GM21367 (cell line): ENCODE measurements around the gene ZNF597.
"Not testable (repeated sequence)": the region's sequence is repeated elsewhere in the genome, so short reads cannot be mapped to it uniquely, and the experiment has no call there.

ENCODE experiments used
- ATAC-seq: cut with Tn5 transposase; IDR thresholded peaks from one replicate; pipeline ENCODE4 v1.9.1; 2021; ENCODE audit not compliant: unreplicated experiment

Gene ZNF597

GRCh38 chr16:3476409-3476808, 33.1 kb upstream of the ZNF597 start:
- no peak for ATAC-seq

- no peak for ATAC-seq
These were observed 32.5 kb upstream of the ZNF597 start for GRCh38 chr16:3475604-3476375.

- not testable (repeated sequence) for ATAC-seq
These were observed 31.6 kb upstream of the ZNF597 start for GRCh38 chr16:3474870-3475269.

GRCh38 chr16:3474136-3474779, 31.0 kb upstream of the ZNF597 start:
- no peak for ATAC-seq

GRCh38 chr16:3473596-3473943, 30.3 kb upstream of the ZNF597 start:
- ATAC-seq, result not testable (repeated sequence)

GRCh38 chr16:3472878-3473595, 29.7 kb upstream of the ZNF597 start:
- no peak for ATAC-seq

- no peak for ATAC-seq
These were observed 28.3 kb upstream of the ZNF597 start for GRCh38 chr16:3471518-3472176.

GRCh38 chr16:3470723-3471122, 27.4 kb upstream of the ZNF597 start:
- no peak for ATAC-seq

- ATAC-seq, result no peak
These were observed 26.4 kb upstream of the ZNF597 start for GRCh38 chr16:3469736-3470135.

GRCh38 chr16:3468501-3468900, 25.2 kb upstream of the ZNF597 start:
- no peak for ATAC-seq

GRCh38 chr16:3467921-3468320, 24.6 kb upstream of the ZNF597 start:
- no peak for ATAC-seq

- ATAC-seq, result no peak
These were observed 23.9 kb upstream of the ZNF597 start for GRCh38 chr16:3467182-3467581.

- ATAC-seq, result no peak
These were observed 22.7 kb upstream of the ZNF597 start for GRCh38 chr16:3465911-3466584.

GRCh38 chr16:3465301-3465700, 22.0 kb upstream of the ZNF597 start:
- ATAC-seq, result no peak

GRCh38 chr16:3461151-3461550, 17.8 kb upstream of the ZNF597 start:
- no peak for ATAC-seq

GRCh38 chr16:3460585-3460984, 17.3 kb upstream of the ZNF597 start:
- ATAC-seq, result no peak

GRCh38 chr16:3460121-3460520, 16.8 kb upstream of the ZNF597 start:
- ATAC-seq, result no peak

GRCh38 chr16:3459401-3460090, 16.2 kb upstream of the ZNF597 start:
- no peak for ATAC-seq

GRCh38 chr16:3458852-3459361, 15.6 kb upstream of the ZNF597 start:
- no peak for ATAC-seq

GRCh38 chr16:3458278-3458851, 15.1 kb upstream of the ZNF597 start:
- ATAC-seq, result no peak
